A549 (cell line): ENCODE measurements around the gene ARHGAP26.

Source experiments
- CTCF ChIP-seq: fragments of >200 bp; sonication (Bioruptor Twin); formaldehyde crosslinking; IDR thresholded peaks from 3 replicates; pipeline ENCODE4 v1.5.1; 2016
- ESRRA ChIP-seq: fragments of 150-350 bp; IDR thresholded peaks from 2 replicates; pipeline ENCODE4 v1.6.1; 2014; ENCODE audit warnings: mild to moderate bottlenecking, low read length, borderline replicate concordance
- PHF8 ChIP-seq: fragments of 200-600 bp; sonication (generic); IDR thresholded peaks from 2 replicates; pipeline ENCODE4 v1.6.1; 2016; ENCODE audit warnings: low read depth, mild to moderate bottlenecking, antibody characterized with exemption, moderate library complexity, borderline replicate concordance
- RAD21 ChIP-seq, 2 experiments: fragments of >200 bp in 1 of 2; sonication (Bioruptor Twin) in 1 of 2; formaldehyde crosslinking in 1 of 2; IDR thresholded peaks in 1 of 2; conservative IDR thresholded peaks in 1 of 2; 2 replicates in 1 of 2; 3 replicates in 1 of 2; pipeline ENCODE4 v1.6.1; 2012 to 2018; ENCODE audit warnings: inconsistent platforms in 1 of 2
- RNF2 ChIP-seq: fragments of 200-600 bp; sonication (generic); IDR thresholded peaks from 2 replicates; pipeline ENCODE4 v1.6.1; 2016; ENCODE audit warnings: low read depth, mild to moderate bottlenecking, antibody characterized with exemption, moderate library complexity, borderline replicate concordance
- SMC3 ChIP-seq: fragments of >200 bp; sonication (Bioruptor Twin); formaldehyde crosslinking; IDR thresholded peaks from 3 replicates; pipeline ENCODE4 v1.6.1; 2018; ENCODE audit warnings: inconsistent platforms
- SREBF2 ChIP-seq: fragments of 450-650 bp; IDR thresholded peaks from 2 replicates; pipeline ENCODE4 v1.6.1; 2014; ENCODE audit warnings: mild to moderate bottlenecking, moderate library complexity
- ZNF302 ChIP-seq: fragments of 250-450 bp; sonication (Bioruptor Pico); IDR thresholded peaks from 2 replicates; pipeline ENCODE4 v1.9.0; 2021; ENCODE audit warnings: inconsistent platforms, mild to moderate bottlenecking, moderate library complexity

DNA sequence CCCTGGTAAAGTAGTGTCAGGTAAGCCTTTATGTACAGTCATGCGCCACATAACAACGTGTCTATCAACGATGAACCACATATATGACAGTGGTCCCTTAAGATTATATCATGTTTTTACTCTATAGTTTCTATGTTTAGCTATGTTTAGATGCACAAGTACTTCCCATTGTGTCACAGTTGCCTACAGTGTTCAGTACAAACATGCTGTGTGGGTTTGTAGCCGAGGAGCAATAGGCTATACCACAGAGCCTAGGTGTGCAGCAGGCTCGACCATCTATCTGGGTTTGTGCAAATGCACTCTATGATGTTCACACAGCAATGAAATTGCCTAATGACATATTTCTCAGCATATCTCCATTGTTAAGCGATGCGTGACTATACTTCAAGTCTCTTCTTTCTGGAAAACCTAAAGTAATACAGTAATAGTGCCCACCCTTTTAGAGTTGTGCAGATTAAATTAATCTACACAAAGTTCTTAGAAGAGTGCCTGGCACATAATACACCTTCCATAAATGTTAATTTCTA is 295.9 kb downstream of the ARHGAP26 start:
- no peak for TF ChIP-seq CTCF
- no peak for TF ChIP-seq SMC3
- TF ChIP-seq ESRRA, result no peak
- TF ChIP-seq RNF2, result no peak
- no peak for TF ChIP-seq RAD21 (conservative IDR thresholded peaks at IDR 0.05 in 1 of 2, IDR thresholded peaks at IDR 0.05 in 1 of 2)
- no peak for TF ChIP-seq SREBF2
- no peak for TF ChIP-seq PHF8
- no peak for TF ChIP-seq ZNF302 (CRISPR knock-in tag)
